ENCODE measurements around the gene HPN.

Gene HPN

GRCh38 chr19:35069696-35070095, 28.2 kb downstream of the HPN start:
- FAIRE-seq, result no peak
- no peak for DNase-seq (ENCODE audit: insufficient read length, low spot score)
- TF ChIP-seq SPI1 (IDR thresholded peaks at IDR 0.05; ENCODE audit: low read depth, low read length), result no peak

DNA sequence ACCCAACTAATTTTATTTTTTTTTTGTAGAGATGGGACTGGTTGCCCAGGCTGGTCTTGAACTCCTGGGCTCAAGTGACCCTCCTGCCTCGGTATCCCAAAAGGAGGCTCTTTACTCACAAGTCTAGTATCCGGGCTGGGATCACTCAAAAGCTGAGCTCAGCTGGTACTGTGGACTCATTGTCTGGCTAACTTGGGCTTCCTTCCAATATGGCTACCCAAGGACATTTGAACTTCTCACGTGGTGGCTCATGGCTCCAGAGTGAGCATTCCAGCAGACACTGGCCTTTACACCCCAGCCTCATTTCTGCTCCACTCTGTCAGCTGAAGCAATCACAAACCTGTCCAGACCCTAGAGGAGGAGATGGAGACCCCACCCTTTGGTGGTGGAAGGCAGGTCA, 28.9 kb downstream of the HPN start:
- DNase-seq (ENCODE audit: insufficient read length, low spot score), result no peak
- FAIRE-seq, result no peak
- TF ChIP-seq SPI1 (IDR thresholded peaks at IDR 0.05; ENCODE audit: low read depth, low read length), result no peak
- no peak for TF ChIP-seq POLR2AphosphoS5 (IDR thresholded peaks at IDR 0.05; ENCODE audit: low read depth, low read length)
- TF ChIP-seq POU2F2 (IDR thresholded peaks at IDR 0.05; ENCODE audit: low read depth, low read length), result no peak
- TF ChIP-seq POLR2A (IDR thresholded peaks at IDR 0.05; ENCODE audit: low read depth, low read length), result no peak
- no peak for TF ChIP-seq PAX5 (IDR thresholded peaks at IDR 0.05; ENCODE audit: insufficient read depth, low read length, severe bottlenecking)
- no peak for TF ChIP-seq TAF1 (IDR thresholded peaks at IDR 0.05; ENCODE audit: low read depth, low read length)

- no peak for DNase-seq (ENCODE audit: insufficient read length, low spot score)
- no peak for FAIRE-seq
- TF ChIP-seq POLR2A (IDR thresholded peaks at IDR 0.05; ENCODE audit: low read depth, low read length) (no peak), PAX5 (IDR thresholded peaks at IDR 0.05; ENCODE audit: insufficient read depth, low read length, severe bottlenecking) (no peak), POLR2AphosphoS5 (IDR thresholded peaks at IDR 0.05; ENCODE audit: low read depth, low read length) (no peak), TAF1 (IDR thresholded peaks at IDR 0.05; ENCODE audit: low read depth, low read length) (no peak), SPI1 (IDR thresholded peaks at IDR 0.05; ENCODE audit: low read depth, low read length) (no peak), POU2F2 (IDR thresholded peaks at IDR 0.05; ENCODE audit: low read depth, low read length) (no peak)
These were observed 32.0 kb downstream of the HPN start for GRCh38 chr19:35073516-35073915.

- TF ChIP-seq SPI1 (IDR thresholded peaks at IDR 0.05; ENCODE audit: low read depth, low read length), result no peak
- no peak for TF ChIP-seq POLR2AphosphoS5 (IDR thresholded peaks at IDR 0.05; ENCODE audit: low read depth, low read length)
- no peak for TF ChIP-seq PAX5 (IDR thresholded peaks at IDR 0.05; ENCODE audit: insufficient read depth, low read length, severe bottlenecking)
- no peak for TF ChIP-seq POU2F2 (IDR thresholded peaks at IDR 0.05; ENCODE audit: low read depth, low read length)
- TF ChIP-seq TAF1 (IDR thresholded peaks at IDR 0.05; ENCODE audit: low read depth, low read length), result no peak
- TF ChIP-seq POLR2A (IDR thresholded peaks at IDR 0.05; ENCODE audit: low read depth, low read length), result no peak
- DNase-seq (ENCODE audit: insufficient read length, low spot score) (no peak), FAIRE-seq (no peak)
These were observed 32.4 kb downstream of the HPN start for GRCh38 chr19:35073941-35074340.

DNA sequence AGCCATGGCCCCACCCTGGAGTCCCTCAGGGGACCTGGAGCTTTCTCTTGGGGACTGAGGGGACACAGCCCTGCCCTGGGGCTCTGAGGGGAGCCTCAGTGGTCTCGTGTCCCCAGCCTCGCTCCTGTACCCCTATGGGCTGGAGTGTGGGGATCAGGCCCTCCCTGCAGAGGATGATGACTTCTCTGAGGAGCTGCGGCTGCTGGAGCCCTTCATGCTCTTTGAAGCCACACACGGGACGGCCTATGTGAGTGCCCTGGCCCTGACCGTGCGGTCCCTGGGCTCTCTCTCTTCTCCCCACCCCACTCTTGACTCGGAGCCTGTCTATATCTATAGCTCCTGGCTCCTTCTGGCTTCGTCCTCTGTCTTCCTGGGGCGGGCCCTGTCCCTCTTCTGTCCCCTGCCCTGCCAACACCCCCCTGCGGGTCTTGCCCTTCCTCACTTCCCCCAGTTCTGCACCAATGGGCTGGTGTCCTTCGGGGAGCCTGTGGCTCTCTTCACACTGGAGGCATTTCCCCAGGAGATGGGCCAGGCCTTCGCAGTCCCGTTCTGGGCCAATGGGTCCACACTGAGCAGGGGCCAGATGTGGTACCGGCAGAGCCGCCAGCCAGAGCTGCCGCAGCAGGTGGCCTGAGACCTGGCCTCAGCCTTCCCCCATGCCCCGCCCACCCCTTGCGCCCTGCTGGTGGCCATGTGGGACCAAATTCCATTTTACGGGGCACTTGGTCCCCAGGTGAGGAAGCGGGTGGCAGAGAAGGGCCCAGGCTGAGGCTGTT, 33.1 kb downstream of the HPN start:
- DNase-seq (ENCODE audit: insufficient read length, low spot score), result no peak
- no peak for FAIRE-seq
- TF ChIP-seq SPI1 (IDR thresholded peaks at IDR 0.05; ENCODE audit: low read depth, low read length) (no peak), PAX5 (IDR thresholded peaks at IDR 0.05; ENCODE audit: insufficient read depth, low read length, severe bottlenecking) (no peak), POU2F2 (IDR thresholded peaks at IDR 0.05; ENCODE audit: low read depth, low read length) (no peak), POLR2A (IDR thresholded peaks at IDR 0.05; ENCODE audit: low read depth, low read length) (no peak), TAF1 (IDR thresholded peaks at IDR 0.05; ENCODE audit: low read depth, low read length) (no peak), POLR2AphosphoS5 (IDR thresholded peaks at IDR 0.05; ENCODE audit: low read depth, low read length) (no peak)

DNA sequence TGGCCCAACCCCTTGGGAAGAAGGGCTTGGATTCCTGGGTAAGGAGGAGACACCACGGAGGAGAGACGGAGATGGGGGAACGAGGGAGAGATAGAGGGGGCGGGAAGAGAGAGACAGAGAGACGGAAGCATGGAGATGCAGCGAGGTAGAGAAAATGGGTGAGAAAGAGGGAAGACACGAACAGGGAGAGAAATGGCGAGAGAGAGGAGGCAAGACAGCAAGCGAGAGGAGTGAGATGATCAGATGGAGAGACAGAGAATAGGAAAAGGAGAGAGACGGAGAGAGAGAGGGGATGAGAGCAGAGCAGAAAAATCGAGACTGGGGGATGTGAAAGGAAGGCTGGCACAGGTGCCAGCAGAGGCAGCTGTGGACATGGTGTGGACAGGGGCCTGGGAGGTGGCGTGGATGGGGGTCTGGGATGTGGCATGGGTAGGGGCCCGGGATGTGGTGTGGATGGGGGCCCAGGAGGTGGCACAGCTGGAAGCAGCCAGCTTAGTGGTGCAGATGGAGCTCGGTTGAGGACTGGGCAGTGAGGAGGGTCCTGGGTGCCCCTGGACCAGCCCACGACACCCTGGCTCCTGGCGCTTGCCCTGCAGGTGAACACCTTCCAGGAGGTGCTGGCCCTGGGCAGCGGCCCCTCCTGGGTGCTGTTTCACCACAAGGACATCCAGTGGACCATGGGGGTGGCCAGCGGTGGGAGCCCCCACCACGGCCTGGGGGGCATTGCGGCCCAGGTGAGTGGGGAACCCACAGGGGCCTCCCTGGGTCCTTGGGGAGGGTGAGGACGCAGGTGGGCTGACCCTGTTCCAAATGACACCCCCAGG, 33.9 kb downstream of the HPN start:
- no peak for TF ChIP-seq POLR2AphosphoS5 (IDR thresholded peaks at IDR 0.05; ENCODE audit: low read depth, low read length)
- no peak for TF ChIP-seq POLR2A (IDR thresholded peaks at IDR 0.05; ENCODE audit: low read depth, low read length)
- no peak for TF ChIP-seq SPI1 (IDR thresholded peaks at IDR 0.05; ENCODE audit: low read depth, low read length)
- no peak for TF ChIP-seq TAF1 (IDR thresholded peaks at IDR 0.05; ENCODE audit: low read depth, low read length)
- TF ChIP-seq PAX5 (IDR thresholded peaks at IDR 0.05; ENCODE audit: insufficient read depth, low read length, severe bottlenecking), result no peak
- no peak for TF ChIP-seq POU2F2 (IDR thresholded peaks at IDR 0.05; ENCODE audit: low read depth, low read length)
- DNase-seq (ENCODE audit: insufficient read length, low spot score) (no peak), FAIRE-seq (no peak)

DNA sequence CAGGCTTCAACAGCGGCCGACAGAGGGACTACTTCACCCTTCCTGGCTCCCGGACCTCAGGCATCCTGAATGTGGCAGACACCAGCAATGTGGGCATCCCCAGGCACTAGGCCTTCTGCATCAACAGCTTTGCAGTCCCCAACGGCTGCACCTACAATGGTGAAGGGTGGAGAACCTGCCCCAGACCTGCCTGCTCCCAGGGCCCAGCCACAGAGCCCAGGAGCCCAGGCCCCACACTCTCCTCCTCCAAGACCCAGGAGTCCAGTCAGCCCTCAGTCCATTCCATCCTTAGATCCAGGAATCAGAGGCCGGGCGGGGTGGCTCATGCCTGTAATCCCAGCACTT, 34.5 kb downstream of the HPN start:
- TF ChIP-seq POLR2A (IDR thresholded peaks at IDR 0.05; ENCODE audit: low read depth, low read length) (no peak), POLR2AphosphoS5 (IDR thresholded peaks at IDR 0.05; ENCODE audit: low read depth, low read length) (no peak), SPI1 (IDR thresholded peaks at IDR 0.05; ENCODE audit: low read depth, low read length) (no peak), TAF1 (IDR thresholded peaks at IDR 0.05; ENCODE audit: low read depth, low read length) (no peak), POU2F2 (IDR thresholded peaks at IDR 0.05; ENCODE audit: low read depth, low read length) (no peak), PAX5 (IDR thresholded peaks at IDR 0.05; ENCODE audit: insufficient read depth, low read length, severe bottlenecking) (no peak)
- FAIRE-seq (no peak), DNase-seq (ENCODE audit: insufficient read length, low spot score) (no peak)

GRCh38 chr19:35076657-35077056, 35.1 kb downstream of the HPN start:
- TF ChIP-seq SPI1 (IDR thresholded peaks at IDR 0.05; ENCODE audit: low read depth, low read length) (no peak), TAF1 (IDR thresholded peaks at IDR 0.05; ENCODE audit: low read depth, low read length) (no peak), POLR2A (IDR thresholded peaks at IDR 0.05; ENCODE audit: low read depth, low read length) (no peak), PAX5 (IDR thresholded peaks at IDR 0.05; ENCODE audit: insufficient read depth, low read length, severe bottlenecking) (no peak), POLR2AphosphoS5 (IDR thresholded peaks at IDR 0.05; ENCODE audit: low read depth, low read length) (no peak), POU2F2 (IDR thresholded peaks at IDR 0.05; ENCODE audit: low read depth, low read length) (no peak)
- FAIRE-seq (no peak), DNase-seq (ENCODE audit: insufficient read length, low spot score) (no peak)

- no peak for TF ChIP-seq POLR2A (IDR thresholded peaks at IDR 0.05; ENCODE audit: low read depth, low read length)
- no peak for TF ChIP-seq TAF1 (IDR thresholded peaks at IDR 0.05; ENCODE audit: low read depth, low read length)
- no peak for TF ChIP-seq PAX5 (IDR thresholded peaks at IDR 0.05; ENCODE audit: insufficient read depth, low read length, severe bottlenecking)
- no peak for TF ChIP-seq SPI1 (IDR thresholded peaks at IDR 0.05; ENCODE audit: low read depth, low read length)
- no peak for TF ChIP-seq POU2F2 (IDR thresholded peaks at IDR 0.05; ENCODE audit: low read depth, low read length)
- no peak for TF ChIP-seq POLR2AphosphoS5 (IDR thresholded peaks at IDR 0.05; ENCODE audit: low read depth, low read length)
- FAIRE-seq, result no peak
- DNase-seq (ENCODE audit: insufficient read length, low spot score), result no peak
These were observed 36.1 kb downstream of the HPN start for GRCh38 chr19:35077411-35078223.

Measured in GM12891 (cell line).